Esophagus muscularis mucosa (tissue), 3 donors: Measurements from ENCODE around the gene FAM117B.

ENCODE experiments used
- CTCF ChIP-seq, 3 experiments: fragments of 200-600 bp in 2 of 3; fragments of 450-650 bp in 1 of 3; sonication (generic) in 2 of 3; IDR thresholded peaks; one replicate each; pipeline ENCODE4 v1.5.1; 2017 to 2019; ENCODE audit warnings: antibody characterized with exemption in 3 of 3, mild to moderate bottlenecking in 2 of 3, moderate library complexity in 1 of 3
- POLR2A ChIP-seq: fragments of 450-650 bp; IDR thresholded peaks from one replicate; pipeline ENCODE4 v1.6.1; 2017; ENCODE audit warnings: antibody characterized with exemption, moderate library complexity, mild to moderate bottlenecking, low read depth

GRCh38 chr2:202790676-202791075 is 155.9 kb downstream of the FAM117B start:
- TF ChIP-seq CTCF (IDR thresholded peaks at IDR 0.05) (no peak), POLR2A (no peak)
